Measurements from ENCODE around the gene RWDD3. TPM values are rescaled to one million over a fixed set of nuclear protein-coding genes. Genes with fewer than 3 reads are reported as not detected.

The RWDD3 gene
- total RNA-seq, 2 experiments from 2014 or later = 14.3 to 14.5 TPM

DNA sequence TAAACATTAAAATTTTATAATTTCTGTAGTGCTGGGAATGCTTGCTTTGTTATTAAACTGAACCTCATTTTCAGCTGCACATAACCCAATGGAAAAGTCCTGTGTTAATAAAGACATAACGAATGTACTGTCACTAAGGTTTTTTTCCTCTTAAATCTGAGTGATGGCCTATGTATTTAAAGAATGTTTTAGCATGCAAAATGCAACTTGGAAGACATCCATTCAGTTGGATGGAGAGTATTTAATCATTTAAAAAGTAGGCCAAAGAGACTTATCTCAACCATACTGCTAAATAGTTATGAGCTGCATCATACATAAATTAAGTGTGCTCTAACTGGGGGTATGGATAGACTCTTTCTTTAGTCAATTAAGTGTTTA is 48.5 kb downstream of the RWDD3 start:
- Mint-ChIP-seq H3K27me3 (peaks cover 4% of the 10 kb centered on the region), H3K9me3 (no peaks in the 10 kb centered on the region)
- ATAC-seq (ENCODE audit: poor library complexity) = no peak

DNA sequence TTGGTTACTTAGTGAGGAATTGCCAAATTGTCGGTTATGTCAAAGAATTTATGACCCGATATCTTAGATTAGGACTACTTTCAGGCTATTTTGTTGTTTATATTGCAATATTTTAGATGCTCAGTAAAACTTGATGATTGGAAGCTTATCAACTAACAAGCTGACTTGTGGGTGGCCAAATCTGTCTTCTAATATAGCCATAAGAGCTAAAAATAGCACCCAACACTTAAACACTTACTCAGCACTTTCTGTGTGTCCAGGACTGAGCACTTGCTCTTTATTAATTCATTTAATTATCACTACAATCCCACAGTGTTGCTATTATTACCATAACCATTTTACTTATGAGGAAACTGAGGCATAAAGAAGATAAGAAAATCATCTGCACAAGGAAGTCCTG is 50.4 kb downstream of the RWDD3 start:
- ChIA-PET POLR2A (no interaction called here), CTCF (no interaction called here)
- Histone ChIP-seq H3K9me3 (ENCODE audit: control insufficient read depth in 1 of 2, insufficient read depth in 1 of 2, low read length in 2 of 2) (no peaks in the 10 kb centered on the region), H3K36me3 (ENCODE audit: insufficient read depth, low read length) (no peaks in the 10 kb centered on the region), H3K4me3 (ENCODE audit: low read length) (no peak overlapping the region), H3K27ac (ENCODE audit: low read depth in 1 of 2, low read length in 2 of 2) (no peak overlapping the region), H3K27me3 (ENCODE audit: control insufficient read depth in 1 of 2, insufficient read depth in 2 of 2, low read length in 2 of 2) (no peaks in the 10 kb centered on the region), H3K4me1 (ENCODE audit: insufficient read depth, low read length) (no peaks in the 10 kb centered on the region)
- Mint-ChIP-seq H3K9me3 (no peaks in the 10 kb centered on the region), H3K4me3 (no peak overlapping the region), H3K27me3 (no peaks in the 10 kb centered on the region), H3K4me1 (ENCODE audit: low read depth) (no peaks in the 10 kb centered on the region), H3K36me3 (ENCODE audit: low read depth) (no peaks in the 10 kb centered on the region), H3K27ac (no peak overlapping the region)
- DNase-seq (no peak), ATAC-seq (ENCODE audit: poor library complexity) (no peak)
- intact Hi-C loops (cut with DNase I, micrococcal nuclease) = no loop called here
- TF ChIP-seq, protein P1, sequence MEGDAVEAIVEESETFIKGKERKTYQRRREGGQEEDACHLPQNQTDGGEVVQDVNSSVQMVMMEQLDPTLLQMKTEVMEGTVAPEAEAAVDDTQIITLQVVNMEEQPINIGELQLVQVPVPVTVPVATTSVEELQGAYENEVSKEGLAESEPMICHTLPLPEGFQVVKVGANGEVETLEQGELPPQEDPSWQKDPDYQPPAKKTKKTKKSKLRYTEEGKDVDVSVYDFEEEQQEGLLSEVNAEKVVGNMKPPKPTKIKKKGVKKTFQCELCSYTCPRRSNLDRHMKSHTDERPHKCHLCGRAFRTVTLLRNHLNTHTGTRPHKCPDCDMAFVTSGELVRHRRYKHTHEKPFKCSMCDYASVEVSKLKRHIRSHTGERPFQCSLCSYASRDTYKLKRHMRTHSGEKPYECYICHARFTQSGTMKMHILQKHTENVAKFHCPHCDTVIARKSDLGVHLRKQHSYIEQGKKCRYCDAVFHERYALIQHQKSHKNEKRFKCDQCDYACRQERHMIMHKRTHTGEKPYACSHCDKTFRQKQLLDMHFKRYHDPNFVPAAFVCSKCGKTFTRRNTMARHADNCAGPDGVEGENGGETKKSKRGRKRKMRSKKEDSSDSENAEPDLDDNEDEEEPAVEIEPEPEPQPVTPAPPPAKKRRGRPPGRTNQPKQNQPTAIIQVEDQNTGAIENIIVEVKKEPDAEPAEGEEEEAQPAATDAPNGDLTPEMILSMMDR (IDR thresholded peaks at IDR 0.05) = no peak

More for the DNA sequence above, 48.5 kb downstream of the RWDD3 start:
- TF ChIP-seq, protein P1 (IDR thresholded peaks at IDR 0.05) = no peak
- intact Hi-C loops (cut with DNase I, micrococcal nuclease) = no loop called here
- POLR2A ChIA-PET = no interaction called here
- DNase-seq = no peak
- no peaks in the 10 kb centered on the region for H3K27me3 ChIP-seq (ENCODE audit: control insufficient read depth in 1 of 2, insufficient read depth in 2 of 2, low read length in 2 of 2)
- H3K9me3 ChIP-seq (ENCODE audit: control insufficient read depth in 1 of 2, insufficient read depth in 1 of 2, low read length in 2 of 2) = no peaks in the 10 kb centered on the region
- Mint-ChIP-seq H3K4me3 (no peak overlapping the region), H3K36me3 (ENCODE audit: low read depth) (no peaks in the 10 kb centered on the region), H3K4me1 (ENCODE audit: low read depth) (no peaks in the 10 kb centered on the region), H3K27ac (no peak overlapping the region)
- no peaks in the 10 kb centered on the region for H3K4me1 ChIP-seq (ENCODE audit: insufficient read depth, low read length)
- H3K4me3 ChIP-seq (ENCODE audit: low read length) = no peak overlapping the region
- H3K36me3 ChIP-seq (ENCODE audit: insufficient read depth, low read length) = no peaks in the 10 kb centered on the region
- H3K27ac ChIP-seq (ENCODE audit: low read depth in 1 of 2, low read length in 2 of 2) = no peak overlapping the region
- CTCF ChIA-PET = no interaction called here

DNA sequence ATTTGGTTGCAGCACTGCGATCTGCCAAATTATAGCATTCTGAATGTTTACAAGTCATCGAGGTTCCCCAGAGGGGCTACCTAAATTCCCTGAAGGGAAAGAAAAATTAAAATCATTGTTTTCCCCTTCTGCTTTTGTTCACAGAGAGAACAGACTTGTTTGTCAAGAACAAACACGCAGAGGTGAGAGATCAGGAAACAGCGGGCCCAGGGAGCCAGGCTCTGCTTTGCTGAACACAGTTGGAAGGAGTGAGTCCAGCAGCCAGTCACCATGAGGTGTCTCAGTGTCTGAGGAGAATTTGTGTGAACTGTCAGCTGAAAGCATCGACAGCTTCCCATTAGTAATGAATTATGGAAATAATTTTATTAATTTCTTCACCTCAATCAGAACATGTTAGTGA is 52.5 kb downstream of the RWDD3 start:
- CTCF ChIA-PET = no interaction called here

More for the DNA sequence above, 52.5 kb downstream of the RWDD3 start:
- DNase-seq = no peak
- no peaks in the 10 kb centered on the region for H3K27me3 Mint-ChIP-seq
- H3K4me3 Mint-ChIP-seq = no peak overlapping the region
- H3K27ac ChIP-seq (ENCODE audit: low read depth in 1 of 2, low read length in 2 of 2) = no peak overlapping the region
- TF ChIP-seq, protein P1 (IDR thresholded peaks at IDR 0.05) = no peak
- no peaks in the 10 kb centered on the region for H3K36me3 Mint-ChIP-seq (ENCODE audit: low read depth)
- H3K9me3 ChIP-seq (ENCODE audit: control insufficient read depth in 1 of 2, insufficient read depth in 1 of 2, low read length in 2 of 2) = no peaks in the 10 kb centered on the region
- POLR2A ChIA-PET = no interaction called here
- no peak for ATAC-seq (ENCODE audit: poor library complexity)
- no peaks in the 10 kb centered on the region for H3K4me1 ChIP-seq (ENCODE audit: insufficient read depth, low read length)
- H3K36me3 ChIP-seq (ENCODE audit: insufficient read depth, low read length) = no peaks in the 10 kb centered on the region
- H3K4me1 Mint-ChIP-seq (ENCODE audit: low read depth) = no peaks in the 10 kb centered on the region
- no peaks in the 10 kb centered on the region for H3K9me3 Mint-ChIP-seq
- intact Hi-C loops (cut with DNase I, micrococcal nuclease) = no loop called here
- no peaks in the 10 kb centered on the region for H3K27me3 ChIP-seq (ENCODE audit: control insufficient read depth in 1 of 2, insufficient read depth in 2 of 2, low read length in 2 of 2)
- H3K27ac Mint-ChIP-seq = no peak overlapping the region
- H3K4me3 ChIP-seq (ENCODE audit: low read length) = no peak overlapping the region
